ENCODE results near the gene NXPE3.

- TF ChIP-seq CTCF (IDR thresholded peaks at IDR 0.05; ENCODE audit: low read depth, low read length) (no peak), MAX (IDR thresholded peaks at IDR 0.05; ENCODE audit: low read depth, low read length) (no peak), POLR2A (IDR thresholded peaks at IDR 0.05; ENCODE audit: extremely low read depth, insufficient read length) (no peak), MYC (IDR thresholded peaks at IDR 0.05; ENCODE audit: low read depth, low read length) (no peak)
Observed at GRCh38 chr3:101784855-101785613, 6.0 kb downstream of the NXPE3 start.

Measured in NB4 (cell line).